Globus pallidus (tissue), 1 donor: ENCODE data around the gene SMARCAL1.

Experiments used
- DNase-seq: peaks from one replicate; pipeline ENCODE4 v3.0.0-alpha.2; 2015; ENCODE audit warnings: low spot score

Gene SMARCAL1

GRCh38 chr2:216428618-216429350, 16.5 kb downstream of the SMARCAL1 start:
- no peak for DNase-seq

- DNase-seq, result no peak
Observed at GRCh38 chr2:216429428-216429827, 17.1 kb downstream of the SMARCAL1 start.

- no peak for DNase-seq
Observed at GRCh38 chr2:216430811-216431530, 18.7 kb downstream of the SMARCAL1 start.

GRCh38 chr2:216431531-216431856, 19.2 kb downstream of the SMARCAL1 start:
- no peak for DNase-seq

- DNase-seq, result no peak
Observed at GRCh38 chr2:216436383-216436782, 24.1 kb downstream of the SMARCAL1 start.

- no peak for DNase-seq
Observed at GRCh38 chr2:216441308-216442010, 29.2 kb downstream of the SMARCAL1 start.

GRCh38 chr2:216445501-216445900, 33.2 kb downstream of the SMARCAL1 start:
- no peak for DNase-seq

- DNase-seq, result no peak
Observed at GRCh38 chr2:216446343-216446742, 34.1 kb downstream of the SMARCAL1 start.

- no peak for DNase-seq
Observed at GRCh38 chr2:216447293-216447692, 35.0 kb downstream of the SMARCAL1 start.

- no peak for DNase-seq
Observed at GRCh38 chr2:216448829-216449228, 36.5 kb downstream of the SMARCAL1 start.

GRCh38 chr2:216450346-216450745, 38.1 kb downstream of the SMARCAL1 start:
- no peak for DNase-seq

- DNase-seq, result no peak
Observed at GRCh38 chr2:216450784-216451183, 38.5 kb downstream of the SMARCAL1 start.

- DNase-seq, result no peak
Observed at GRCh38 chr2:216453955-216454614, 41.8 kb downstream of the SMARCAL1 start.

- DNase-seq, result no peak
Observed at GRCh38 chr2:216463148-216463547, 50.9 kb downstream of the SMARCAL1 start.

GRCh38 chr2:216464104-216464720, 51.9 kb downstream of the SMARCAL1 start:
- DNase-seq, result no peak

GRCh38 chr2:216465579-216466195, 53.4 kb downstream of the SMARCAL1 start:
- no peak for DNase-seq

- no peak for DNase-seq
Observed at GRCh38 chr2:216467845-216468244, 55.6 kb downstream of the SMARCAL1 start.

- DNase-seq, result no peak
Observed at GRCh38 chr2:216469661-216470060, 57.4 kb downstream of the SMARCAL1 start.

- no peak for DNase-seq
Observed at GRCh38 chr2:216473187-216473586, 60.9 kb downstream of the SMARCAL1 start.

GRCh38 chr2:216474925-216475670, 62.8 kb downstream of the SMARCAL1 start:
- no peak for DNase-seq

- DNase-seq, result no peak
Observed at GRCh38 chr2:216475767-216476166, 63.5 kb downstream of the SMARCAL1 start.
